DMS79 (cell line): Measurements from ENCODE around the gene PHETA1.
"Not testable (repeated sequence)": the region's sequence is repeated elsewhere in the genome, so short reads cannot be mapped to it uniquely, and the experiment has no call there.

Source experiments
- DNase-seq: peaks from one replicate; lab custom pipeline; 2025; lab: John Stamatoyannopoulos, UW

Gene PHETA1

GRCh38 chr12:111349748-111350520, 19.0 kb downstream of the PHETA1 start:
- DNase-seq: no peak

GRCh38 chr12:111349101-111349747, 19.7 kb downstream of the PHETA1 start:
- no peak for DNase-seq

GRCh38 chr12:111347891-111348644, 20.8 kb downstream of the PHETA1 start:
- DNase-seq: no peak

- no peak for DNase-seq
Observed at GRCh38 chr12:111344254-111344875, 24.5 kb downstream of the PHETA1 start.

GRCh38 chr12:111343181-111343580, 25.7 kb downstream of the PHETA1 start:
- no peak for DNase-seq

GRCh38 chr12:111342376-111342775, 26.5 kb downstream of the PHETA1 start:
- DNase-seq: no peak

- DNase-seq: no peak
Observed at GRCh38 chr12:111341426-111342065, 27.3 kb downstream of the PHETA1 start.

GRCh38 chr12:111340680-111341079, 28.2 kb downstream of the PHETA1 start:
- not testable (repeated sequence) for DNase-seq

GRCh38 chr12:111340231-111340630, 28.7 kb downstream of the PHETA1 start:
- no peak for DNase-seq

GRCh38 chr12:111339321-111339938, 29.5 kb downstream of the PHETA1 start:
- no peak for DNase-seq

- DNase-seq: no peak
Observed at GRCh38 chr12:111338096-111338495, 30.8 kb downstream of the PHETA1 start.

GRCh38 chr12:111337371-111337770, 31.5 kb downstream of the PHETA1 start:
- DNase-seq: no peak

- not testable (repeated sequence) for DNase-seq
Observed at GRCh38 chr12:111336411-111336810, 32.5 kb downstream of the PHETA1 start.

- DNase-seq: no peak
Observed at GRCh38 chr12:111335811-111336210, 33.1 kb downstream of the PHETA1 start.

- DNase-seq: not testable (repeated sequence)
Observed at GRCh38 chr12:111335301-111335700, 33.6 kb downstream of the PHETA1 start.

- no peak for DNase-seq
Observed at GRCh38 chr12:111334393-111334915, 34.4 kb downstream of the PHETA1 start.

- no peak for DNase-seq
Observed at GRCh38 chr12:111330800-111331752, 37.8 kb downstream of the PHETA1 start.

- no peak for DNase-seq
Observed at GRCh38 chr12:111328138-111328537, 40.8 kb downstream of the PHETA1 start.

GRCh38 chr12:111327474-111327873, 41.4 kb downstream of the PHETA1 start:
- no peak for DNase-seq
